ENCODE results near the gene MPP2. TPM values are rescaled to one million over a fixed set of nuclear protein-coding genes. Genes with fewer than 3 reads are reported as not detected.
"Not testable (repeated sequence)": the region's sequence is repeated elsewhere in the genome, so short reads cannot be mapped to it uniquely, and the experiment has no call there.

Gene MPP2
- total RNA-seq, 4 donors from 2014 or later, result 2.3 to 2.7 (median 2.5) TPM

GRCh38 chr17:43842975-43843325 lies 64.4 kb downstream of the MPP2 start:
- Histone ChIP-seq H3K36me3 (no peaks in the 10 kb centered on the region), H3K27me3 (no peaks in the 10 kb centered on the region), H3K4me1 (peaks cover 26% of the 10 kb centered on the region), H3K4me3 (no peak overlapping the region), H3K9me3 (no peaks in the 10 kb centered on the region), H3K27ac (no peak overlapping the region)
- 67% methylated on average over 7 of the region's 7 CpGs for WGBS
- no peak for TF ChIP-seq CTCF (IDR thresholded peaks at IDR 0.05)
- no peak for TF ChIP-seq POLR2AphosphoS5 (IDR thresholded peaks at IDR 0.05)
- no peak for TF ChIP-seq EP300 (IDR thresholded peaks at IDR 0.05)
- TF ChIP-seq POLR2A (IDR thresholded peaks at IDR 0.05), result no peak
- no peak for DNase-seq (ENCODE audit: low spot score in 2 of 2)

GRCh38 chr17:43842091-43842974 lies 65.0 kb downstream of the MPP2 start:
- not testable (repeated sequence) for H3K4me3 ChIP-seq; H3K27me3 ChIP-seq; H3K9me3 ChIP-seq; H3K36me3 ChIP-seq; H3K27ac ChIP-seq; DNase-seq (ENCODE audit: low spot score in 2 of 2)
- H3K4me1 ChIP-seq, result peaks cover 26% of the 10 kb centered on the region
- WGBS, result 47% methylated on average over 54 of the region's 54 CpGs

- H3K27ac ChIP-seq, result no peak overlapping the region
- whole genome bisulfite sequencing, result 57% methylated on average over 4 of the region's 4 CpGs
Observed at GRCh38 chr17:43841282-43841681, 66.1 kb downstream of the MPP2 start.

GRCh38 chr17:43840814-43841213 lies 66.5 kb downstream of the MPP2 start:
- 49% methylated on average over 4 of the region's 4 CpGs for WGBS
- Histone ChIP-seq H3K9me3 (no peaks in the 10 kb centered on the region), H3K4me1 (peaks cover 19% of the 10 kb centered on the region), H3K36me3 (no peaks in the 10 kb centered on the region), H3K27ac (no peak overlapping the region), H3K4me3 (no peak overlapping the region), H3K27me3 (no peaks in the 10 kb centered on the region)
- no peak for DNase-seq (ENCODE audit: low spot score in 2 of 2)
- TF ChIP-seq EP300 (IDR thresholded peaks at IDR 0.05) (no peak), CTCF (IDR thresholded peaks at IDR 0.05) (no peak), POLR2AphosphoS5 (IDR thresholded peaks at IDR 0.05) (no peak)

More at GRCh38 chr17:43841282-43841681, 66.1 kb downstream of the MPP2 start:
- no peaks in the 10 kb centered on the region for H3K36me3 ChIP-seq
- TF ChIP-seq POLR2A (IDR thresholded peaks at IDR 0.05) (no peak), CTCF (IDR thresholded peaks at IDR 0.05) (no peak), POLR2AphosphoS5 (IDR thresholded peaks at IDR 0.05) (no peak), EP300 (IDR thresholded peaks at IDR 0.05) (no peak)
- DNase-seq (ENCODE audit: low spot score in 2 of 2), result no peak
- no peaks in the 10 kb centered on the region for H3K27me3 ChIP-seq
- H3K4me1 ChIP-seq, result peaks cover 19% of the 10 kb centered on the region
- no peaks in the 10 kb centered on the region for H3K9me3 ChIP-seq
- no peak overlapping the region for H3K4me3 ChIP-seq

- DNase-seq (ENCODE audit: low spot score in 2 of 2), result no peak
- Histone ChIP-seq H3K4me1 (peaks cover 19% of the 10 kb centered on the region), H3K9me3 (no peaks in the 10 kb centered on the region), H3K27me3 (no peaks in the 10 kb centered on the region), H3K27ac (no peak overlapping the region), H3K36me3 (no peaks in the 10 kb centered on the region), H3K4me3 (no peak overlapping the region)
- WGBS, result 22% methylated on average over 7 of the region's 7 CpGs
- no peak for TF ChIP-seq EP300 (IDR thresholded peaks at IDR 0.05)
- TF ChIP-seq CTCF (IDR thresholded peaks at IDR 0.05), result no peak
- no peak for TF ChIP-seq POLR2A (IDR thresholded peaks at IDR 0.05)
- TF ChIP-seq POLR2AphosphoS5 (IDR thresholded peaks at IDR 0.05), result no peak
Observed at GRCh38 chr17:43839670-43840108, 67.6 kb downstream of the MPP2 start.
